AG09319 (cell line): ENCODE data around the gene SENP3.

ENCODE experiments used
- DNase-seq: peaks from one replicate; pipeline ENCODE4 v3.0.0-alpha.2; 2010; ENCODE audit warnings: low read depth; ENCODE audit errors: extremely low read depth
- CTCF ChIP-seq: IDR thresholded peaks from 2 replicates; pipeline ENCODE4 v1.5.1; 2011; ENCODE audit warnings: low read depth, mild to moderate bottlenecking, inconsistent platforms, low read length, moderate library complexity

Gene SENP3

GRCh38 chr17:7548585-7549400 lies 12.9 kb upstream of the SENP3 start, which contains the start of gene TNFSF12:
TNFSF12 (plus strand) TSS chr17:7549058; CDS start chr17:7549154, 96 bp downstream.
- TF ChIP-seq CTCF = peak; percentile 22
- no peak for DNase-seq

- no peak for DNase-seq
- TF ChIP-seq CTCF = no peak
Measured at GRCh38 chr17:7549401-7550055, 12.2 kb upstream of the SENP3 start.

- DNase-seq = no peak
- no peak for TF ChIP-seq CTCF
Measured at GRCh38 chr17:7550344-7550743, 11.4 kb upstream of the SENP3 start.

GRCh38 chr17:7551396-7551795 lies 10.3 kb upstream of the SENP3 start:
- no peak for DNase-seq
- TF ChIP-seq CTCF = no peak

GRCh38 chr17:7552621-7553051 lies 9.1 kb upstream of the SENP3 start:
- no peak for DNase-seq
- TF ChIP-seq CTCF = no peak

- TF ChIP-seq CTCF = no peak
- no peak for DNase-seq
Measured at GRCh38 chr17:7553356-7553755, 8.4 kb upstream of the SENP3 start.

- TF ChIP-seq CTCF = peak; percentile 2; the same call in 1 of the 2 replicates
Measured at GRCh38 chr17:7555320-7555948, 6.3 kb upstream of the SENP3 start.

More at GRCh38 chr17:7555320-7555948, 6.3 kb upstream of the SENP3 start:
- DNase-seq = no peak
